NCI-H510A (cell line): Measurements from ENCODE around the gene GADL1.

Experiments used
- DNase-seq: peaks from one replicate; lab custom pipeline; 2025; lab: John Stamatoyannopoulos, UW

Gene GADL1

DNA sequence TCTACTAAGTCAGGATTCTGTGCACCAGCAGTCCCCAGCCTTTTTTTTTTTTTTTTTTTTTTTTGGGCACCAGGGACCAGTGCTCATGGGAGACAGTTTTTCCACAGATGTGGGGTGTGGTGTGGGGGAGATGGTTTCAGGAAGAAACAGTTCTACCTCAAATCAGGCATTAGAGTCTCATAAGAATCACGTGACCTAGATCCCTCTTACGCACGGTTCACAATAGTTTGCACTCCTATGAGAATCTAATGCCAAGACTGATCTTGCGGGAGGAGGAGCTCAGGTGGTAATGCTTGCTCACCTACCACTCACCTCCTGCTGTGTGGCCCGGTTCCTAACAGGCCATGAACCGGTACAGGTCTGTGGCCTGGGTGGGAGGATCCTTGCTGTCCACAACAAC lies 88.8 kb downstream of the GADL1 start:
- no peak for DNase-seq

GRCh38 chr3:30804984-30805383 lies 89.5 kb downstream of the GADL1 start:
- no peak for DNase-seq

DNA sequence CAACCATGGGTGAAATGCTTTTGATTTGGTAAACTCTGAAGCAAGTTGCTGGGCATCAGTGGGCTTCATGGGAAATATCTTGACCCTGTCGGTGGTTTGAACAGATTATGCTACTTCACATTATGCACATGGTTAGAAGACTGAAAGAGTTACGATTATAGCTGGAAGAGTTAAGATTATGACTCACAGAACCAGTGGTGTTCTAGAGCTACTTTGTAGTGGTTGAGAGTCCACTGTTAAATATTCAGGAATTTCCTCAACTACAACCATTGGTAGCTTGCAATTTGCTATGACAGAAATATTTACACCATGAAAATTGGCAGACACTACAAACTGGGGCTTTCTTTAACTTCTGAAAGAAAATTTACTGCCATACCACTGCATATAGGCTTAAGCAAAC lies 99.3 kb downstream of the GADL1 start:
- DNase-seq = no peak

DNA sequence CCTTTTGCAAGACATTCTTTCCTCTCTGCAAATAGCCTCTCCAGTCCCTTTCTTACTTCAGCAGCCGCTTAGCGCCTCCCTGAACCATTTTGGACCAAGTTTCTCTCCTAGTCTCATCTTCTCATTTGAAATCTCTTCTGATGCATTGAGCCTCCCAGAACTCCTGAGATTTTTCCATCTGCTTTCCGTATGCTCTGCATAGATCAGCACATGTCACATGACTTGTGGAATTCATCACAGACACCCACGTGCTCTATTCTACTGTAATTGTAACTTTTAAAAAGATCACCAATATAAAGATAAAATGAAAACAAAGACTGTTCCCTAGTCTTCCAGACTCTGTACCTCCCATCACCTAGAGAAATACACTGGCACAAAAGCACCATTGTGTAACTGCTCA lies 100.7 kb downstream of the GADL1 start:
- no peak for DNase-seq

DNA sequence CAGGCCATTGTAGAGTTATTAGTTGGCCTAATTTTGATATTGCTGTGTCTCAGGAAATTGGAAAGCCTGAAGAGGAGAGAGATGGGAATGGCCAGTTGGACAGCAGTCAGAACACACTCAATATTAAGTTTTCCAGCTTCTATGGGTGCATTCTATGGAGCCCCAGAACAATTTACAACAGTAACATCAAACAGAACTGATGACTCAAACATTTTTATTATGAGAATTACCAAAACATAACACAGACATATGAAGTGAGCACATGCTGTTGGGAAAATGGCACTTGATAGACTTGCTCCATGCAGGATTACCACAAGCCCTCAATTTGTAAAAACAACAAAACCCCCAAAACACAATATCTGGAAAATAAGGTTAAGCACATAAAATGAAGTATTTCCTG lies 104.3 kb downstream of the GADL1 start:
- no peak for DNase-seq

- DNase-seq = no peak
These were observed 108.1 kb downstream of the GADL1 start for GRCh38 chr3:30786365-30786764.

DNA sequence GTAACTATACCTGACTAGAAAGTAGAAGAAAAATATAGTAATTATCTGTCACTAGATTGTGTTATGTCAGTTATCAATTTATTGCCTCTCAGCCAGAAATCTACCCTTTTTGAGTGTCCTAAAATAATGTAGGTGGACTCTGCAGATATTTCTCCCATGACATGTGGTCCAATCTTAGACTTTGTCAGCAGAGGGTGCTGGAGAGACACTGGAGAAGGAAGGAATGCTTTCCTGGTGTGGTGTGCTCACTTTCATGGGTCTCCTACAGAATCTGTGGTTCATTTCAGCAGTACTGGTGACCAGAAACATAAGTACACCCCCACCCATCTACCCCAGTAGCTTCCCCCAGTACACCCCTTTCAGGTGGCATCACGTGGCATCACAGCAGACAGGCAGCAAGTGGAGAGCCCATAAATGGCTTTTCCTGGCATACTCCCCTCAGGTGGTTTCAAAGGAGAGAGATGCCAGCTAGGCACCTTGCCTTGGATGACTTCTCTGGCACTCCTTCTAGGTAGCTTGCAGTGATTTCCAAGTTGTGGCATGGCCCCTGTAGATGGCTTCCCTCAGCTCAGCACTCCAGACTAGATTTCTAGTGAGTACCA lies 114.7 kb downstream of the GADL1 start:
- no peak for DNase-seq

DNA sequence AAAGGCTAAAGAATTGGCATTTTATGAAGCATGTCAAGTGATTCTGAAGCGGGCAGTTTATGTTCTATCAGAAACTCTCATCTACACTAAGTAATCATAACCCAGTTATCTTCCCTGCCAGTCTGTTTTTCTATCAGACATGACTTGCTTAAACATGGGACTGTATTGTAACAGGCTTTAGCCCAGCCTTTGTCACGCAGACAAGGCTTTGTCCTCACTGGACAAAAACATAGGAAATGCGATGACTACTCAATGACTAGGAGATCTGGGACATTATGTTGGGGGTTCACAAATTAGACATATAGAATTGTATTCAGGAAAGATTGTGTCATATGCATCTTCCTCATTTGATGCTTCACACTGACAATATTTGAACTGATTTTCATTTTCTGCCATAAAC lies 115.5 kb downstream of the GADL1 start:
- no peak for DNase-seq

GRCh38 chr3:30777426-30778113 lies 116.9 kb downstream of the GADL1 start:
- DNase-seq = no peak

- no peak for DNase-seq
These were observed 118.2 kb downstream of the GADL1 start for GRCh38 chr3:30776186-30776815.

DNA sequence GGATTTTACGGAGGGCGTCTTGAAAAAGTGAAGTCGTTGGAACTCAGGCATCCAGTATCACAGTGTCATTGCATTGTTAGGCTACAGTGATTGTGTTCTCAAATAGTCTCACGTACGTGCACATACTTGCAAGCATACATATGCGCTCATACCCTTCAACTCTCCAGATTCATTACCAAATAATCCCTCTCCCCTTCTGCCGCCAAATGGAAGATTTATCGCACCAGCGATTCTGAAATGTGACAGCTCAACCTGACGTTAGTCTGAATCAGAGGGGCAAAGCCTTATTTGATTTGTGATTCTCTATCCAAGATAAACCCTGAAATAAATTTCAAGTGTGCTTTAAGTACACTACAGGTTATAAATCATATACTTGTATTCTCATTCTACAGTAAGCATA lies 119.4 kb downstream of the GADL1 start:
- DNase-seq = no peak

DNA sequence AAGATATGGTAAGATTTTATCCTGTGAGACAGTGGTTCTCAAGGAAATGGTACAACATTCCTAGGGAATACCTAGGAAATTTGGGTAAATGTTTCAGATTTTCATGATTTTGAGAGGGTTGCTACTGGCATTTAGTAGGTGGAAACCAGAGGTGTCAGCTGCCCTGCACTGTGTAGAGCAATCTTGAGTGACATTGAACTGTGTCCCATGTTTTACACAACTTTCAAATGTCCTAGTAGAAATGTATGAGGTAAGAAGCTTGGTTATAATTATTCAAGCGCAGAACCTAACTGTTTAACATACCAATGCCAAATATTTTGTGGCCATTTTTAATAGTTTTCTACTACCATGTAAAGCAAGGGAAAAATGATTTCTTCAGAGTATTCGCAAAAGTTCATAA lies 120.4 kb downstream of the GADL1 start:
- DNase-seq = no peak

DNA sequence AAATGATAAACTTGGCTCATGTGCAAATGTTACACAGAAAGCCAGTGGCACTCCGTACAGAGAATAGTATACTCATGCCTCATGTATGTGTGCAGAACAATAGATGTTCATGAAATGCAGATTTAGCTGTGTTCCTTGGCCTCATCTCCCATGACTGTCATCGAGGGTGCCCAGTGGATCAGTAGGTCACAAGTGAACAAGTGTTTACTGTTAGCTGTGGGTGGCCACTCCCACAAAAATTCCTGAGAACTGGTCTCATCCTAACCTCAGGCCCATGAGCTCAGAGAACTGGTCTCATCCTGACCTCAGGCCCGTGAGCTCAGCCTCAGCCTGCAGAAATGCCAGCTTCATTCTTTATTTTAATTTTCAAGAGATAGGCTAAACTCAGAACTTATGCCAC lies 124.1 kb downstream of the GADL1 start:
- no peak for DNase-seq

DNA sequence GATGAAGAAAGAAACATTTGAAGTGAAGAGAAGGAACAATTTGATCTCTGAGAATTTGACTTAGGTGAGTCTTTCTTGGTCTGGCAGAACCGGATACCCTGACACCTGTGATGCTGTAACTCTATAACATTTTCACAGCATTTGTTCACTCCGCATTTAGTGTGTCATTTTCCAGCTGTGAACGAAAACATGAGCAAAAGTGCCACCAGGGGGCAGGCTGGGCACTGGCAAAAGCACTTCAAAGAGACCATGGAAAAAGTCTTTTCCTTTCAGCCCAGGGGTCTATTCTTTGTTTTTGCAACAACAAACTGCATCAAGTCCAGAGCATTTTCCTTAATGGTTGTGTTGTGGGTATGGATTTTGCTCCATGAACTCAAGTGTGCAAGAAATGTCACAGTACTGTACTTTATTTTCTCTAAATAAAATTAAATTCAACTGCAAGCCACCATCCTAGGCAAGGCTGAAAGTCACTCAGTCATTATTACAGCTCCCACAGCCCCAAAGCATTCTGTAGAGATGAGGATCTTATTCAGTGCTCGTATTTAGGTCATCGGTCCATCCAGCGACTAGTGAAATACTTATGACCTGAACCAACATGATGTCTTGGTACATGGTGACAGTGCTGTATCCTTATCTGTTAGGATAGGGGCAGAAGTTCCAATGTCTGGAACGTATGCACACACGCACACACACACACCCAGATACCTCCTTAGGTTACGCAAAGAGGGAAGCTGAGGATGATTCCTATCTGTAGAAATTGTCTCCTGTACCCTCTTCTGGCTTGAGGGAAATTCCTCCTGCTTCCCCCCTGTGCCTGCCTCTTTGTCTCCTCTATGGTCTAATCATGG lies 125.5 kb downstream of the GADL1 start:
- no peak for DNase-seq

- DNase-seq = no peak
These were observed 126.4 kb downstream of the GADL1 start for GRCh38 chr3:30768046-30768445.

DNA sequence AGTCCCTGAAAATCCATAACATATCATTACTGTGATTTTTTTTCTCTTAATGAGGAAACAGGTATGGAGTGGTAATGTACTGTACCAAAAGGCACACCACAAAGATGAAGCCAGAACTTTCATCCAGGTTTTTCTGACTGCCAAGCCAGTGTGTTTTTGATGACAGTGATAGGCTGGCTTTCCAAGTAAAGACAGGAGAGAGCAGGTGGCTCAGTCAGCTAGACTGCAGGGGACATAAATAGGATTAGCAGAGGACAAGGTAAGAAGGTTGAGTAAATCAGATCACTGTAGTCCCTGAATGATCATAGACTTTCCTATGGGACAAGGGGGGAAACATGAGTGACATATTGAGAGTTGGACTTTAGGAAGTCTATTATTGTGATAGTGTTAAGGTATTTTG lies 127.9 kb downstream of the GADL1 start:
- no peak for DNase-seq

DNA sequence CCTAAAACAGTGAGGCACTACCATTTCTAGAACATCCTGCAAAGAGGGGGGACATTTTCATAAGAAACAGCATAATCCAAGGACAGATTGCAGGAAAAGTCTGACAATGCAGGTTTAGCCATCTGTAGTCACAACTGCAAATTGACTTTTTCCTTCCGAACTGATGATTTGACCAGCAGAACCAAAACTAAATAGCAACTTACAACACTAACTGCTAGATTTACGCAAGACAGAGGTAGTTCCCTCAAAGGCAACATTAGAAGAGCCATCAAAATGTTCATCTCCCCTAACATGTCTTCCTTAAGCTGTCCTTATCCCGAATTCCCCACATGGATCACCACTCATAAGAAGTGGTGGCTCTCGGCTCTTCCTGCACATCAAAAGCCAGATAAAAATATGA lies 129.6 kb downstream of the GADL1 start:
- no peak for DNase-seq

- no peak for DNase-seq
These were observed 130.2 kb downstream of the GADL1 start for GRCh38 chr3:30764281-30764680.

DNA sequence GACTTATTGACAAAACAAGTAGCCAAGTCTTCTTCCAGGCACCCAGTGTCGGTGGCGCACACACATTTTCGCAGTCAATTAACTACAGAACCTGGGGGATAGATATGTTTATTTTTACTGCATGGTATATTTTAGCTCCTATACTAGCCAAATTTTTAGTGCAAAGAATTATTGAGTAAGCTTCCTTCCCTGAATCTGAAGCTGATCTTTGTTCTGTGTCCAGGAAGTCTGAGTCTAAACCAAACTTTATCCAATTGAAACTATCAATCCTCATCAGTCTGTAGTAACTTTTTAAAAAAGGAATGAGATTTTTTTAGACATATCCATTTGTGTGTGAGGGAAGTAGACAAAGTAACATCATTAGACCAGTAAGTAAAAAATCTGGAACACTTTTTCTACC lies 133.1 kb downstream of the GADL1 start:
- no peak for DNase-seq

- no peak for DNase-seq
These were observed 133.7 kb downstream of the GADL1 start for GRCh38 chr3:30760737-30761136.

DNA sequence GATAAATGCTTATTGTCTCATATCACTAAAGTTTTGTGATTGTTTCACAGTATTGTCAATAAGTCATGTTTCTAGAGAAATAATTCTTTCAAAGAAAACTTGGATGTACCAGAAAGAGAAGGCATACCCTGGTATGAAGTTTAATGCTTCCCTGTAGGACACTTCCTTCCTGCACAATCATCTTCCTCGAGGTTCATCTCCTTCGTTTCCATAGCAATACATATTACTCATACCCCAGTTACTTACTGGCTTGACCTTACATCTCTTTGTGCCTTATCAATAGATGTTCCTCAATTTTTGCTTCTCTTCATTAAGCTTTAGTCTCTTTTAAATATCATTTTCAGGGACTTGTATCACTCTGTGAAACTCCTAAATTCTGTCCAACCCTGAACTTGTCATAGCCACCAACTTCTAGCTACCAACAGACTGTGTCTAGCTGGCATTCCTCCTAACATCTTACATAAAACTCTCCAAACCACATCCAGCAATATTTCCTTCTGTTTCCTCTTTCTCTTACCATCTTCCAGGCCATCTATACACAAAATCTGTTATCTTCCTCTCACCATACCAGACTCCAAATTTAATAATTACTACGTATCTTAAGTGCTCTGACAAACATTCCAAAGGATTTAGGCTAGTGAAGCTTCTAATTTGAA lies 134.3 kb downstream of the GADL1 start:
- DNase-seq = no peak

GRCh38 chr3:30756218-30756617 lies 138.2 kb downstream of the GADL1 start:
- DNase-seq = no peak
